Astrocyte (in vitro differentiated cells and primary cell): ENCODE results near the gene SLC35F1. TPM values are rescaled to one million over a fixed set of nuclear protein-coding genes. Genes with fewer than 3 reads are reported as not detected.

ENCODE experiments used
- DNase-seq: peaks from one replicate; pipeline ENCODE4 v3.0.0-alpha.2; 2010; ENCODE audit warnings: low read depth
- FAIRE-seq: peaks from 2 replicates; lab custom pipeline; 2011; peaks lifted over from hg19 to GRCh38; lab: Jason Lieb, UNC
- H2AFZ ChIP-seq: 2 replicates; pipeline ENCODE4 v1.6.0; 2012; ENCODE audit warnings: low read depth, low read length, inconsistent platforms
- H3K27ac ChIP-seq: 2 replicates; pipeline ENCODE4 v1.5.1; 2011; ENCODE audit warnings: low read depth, low read length, inconsistent platforms
- H3K27me3 ChIP-seq: 2 replicates; pipeline ENCODE4 v1.6.0; 2011; ENCODE audit warnings: low read length, inconsistent platforms; ENCODE audit not compliant: insufficient read depth
- H3K36me3 ChIP-seq: 2 replicates; pipeline ENCODE4 v1.5.1; 2011; ENCODE audit warnings: low read length, inconsistent platforms; ENCODE audit not compliant: insufficient read depth
- H3K4me1 ChIP-seq: 2 replicates; pipeline ENCODE4 v1.5.1; 2011; ENCODE audit warnings: low read length, inconsistent platforms; ENCODE audit not compliant: insufficient read depth
- H3K4me2 ChIP-seq: 2 replicates; pipeline ENCODE4 v1.6.0; 2012; ENCODE audit warnings: low read length, inconsistent platforms
- H3K4me3 ChIP-seq: 2 replicates; pipeline ENCODE4 v1.5.1; 2011; ENCODE audit warnings: low read depth, mild to moderate bottlenecking, low read length, inconsistent platforms; ENCODE audit not compliant: insufficient read depth
- H3K79me2 ChIP-seq: 2 replicates; pipeline ENCODE4 v1.6.0; 2012; ENCODE audit warnings: mild to moderate bottlenecking, low read length, inconsistent platforms; ENCODE audit not compliant: insufficient read depth
- H3K9ac ChIP-seq: 2 replicates; pipeline ENCODE4 v1.6.0; 2012; ENCODE audit warnings: mild to moderate bottlenecking, low read length, inconsistent platforms
- H3K9me3 ChIP-seq: 2 replicates; pipeline ENCODE4 v1.5.1; 2012; ENCODE audit warnings: low read depth, mild to moderate bottlenecking, low read length, inconsistent platforms; ENCODE audit not compliant: insufficient read depth
- H4K20me1 ChIP-seq: 2 replicates; pipeline ENCODE4 v1.6.0; 2012; ENCODE audit warnings: low read length, inconsistent platforms; ENCODE audit not compliant: insufficient read depth
- H3K27ac Mint-ChIP-seq: one replicate; pipeline ENCODE4 v1.8.0; 2021; ENCODE audit warnings: mild to moderate bottlenecking, mixed read lengths; ENCODE audit not compliant: unreplicated experiment
- H3K27me3 Mint-ChIP-seq: one replicate; pipeline ENCODE4 v1.8.0; 2021; ENCODE audit warnings: low read depth, mixed read lengths; ENCODE audit not compliant: unreplicated experiment
- H3K36me3 Mint-ChIP-seq: one replicate; pipeline ENCODE4 v1.8.0; 2021; ENCODE audit warnings: low read depth, mixed read lengths; ENCODE audit not compliant: unreplicated experiment
- H3K4me1 Mint-ChIP-seq: one replicate; pipeline ENCODE4 v1.8.0; 2021; ENCODE audit warnings: low read depth, mixed read lengths; ENCODE audit not compliant: unreplicated experiment
- H3K4me3 Mint-ChIP-seq: one replicate; pipeline ENCODE4 v1.8.0; 2021; ENCODE audit warnings: mild to moderate bottlenecking, moderate library complexity, mixed read lengths; ENCODE audit not compliant: unreplicated experiment
- H3K9me3 Mint-ChIP-seq: one replicate; pipeline ENCODE4 v1.8.0; 2021; ENCODE audit warnings: mild to moderate bottlenecking, mixed read lengths; ENCODE audit not compliant: unreplicated experiment
- CTCF ChIP-seq: IDR thresholded peaks from 2 replicates; pipeline ENCODE4 v1.5.1; 2011; ENCODE audit warnings: low read depth, mild to moderate bottlenecking, inconsistent platforms, low read length, moderate library complexity; ENCODE audit not compliant: insufficient read depth
- EZH2 ChIP-seq: IDR thresholded peaks from 2 replicates; pipeline ENCODE4 v1.6.1; 2012; ENCODE audit warnings: mild to moderate bottlenecking, low read length, inconsistent platforms; ENCODE audit not compliant: insufficient read depth
- total RNA-seq: library from RNA; stranded (reverse); gene quantifications from 2 replicates; pipeline ENCODE4 v1.2.1, GENCODE V29; 2021

SLC35F1 gene
- total RNA-seq, 1 donor from 2014 or later = 1.0 TPM

- no peaks in the 10 kb centered on the region for H3K79me2 ChIP-seq
- no peak overlapping the region for H3K9ac ChIP-seq
- no peaks in the 10 kb centered on the region for H3K36me3 ChIP-seq
- no peaks in the 10 kb centered on the region for H3K9me3 ChIP-seq
- no peak overlapping the region for H3K27ac ChIP-seq
- no peak overlapping the region for H3K4me3 ChIP-seq
- H3K4me2 ChIP-seq = no peak overlapping the region
- Mint-ChIP-seq H3K4me1 (peaks cover 8% of the 10 kb centered on the region), H3K9me3 (no peaks in the 10 kb centered on the region), H3K4me3 (no peak overlapping the region), H3K27ac (no peak overlapping the region), H3K36me3 (no peaks in the 10 kb centered on the region), H3K27me3 (no peaks in the 10 kb centered on the region)
- no peaks in the 10 kb centered on the region for H4K20me1 ChIP-seq
- FAIRE-seq (no peak), DNase-seq (no peak)
- no peaks in the 10 kb centered on the region for H3K27me3 ChIP-seq
- no peaks in the 10 kb centered on the region for H3K4me1 ChIP-seq
- TF ChIP-seq CTCF (no peak), EZH2 (no peak)
- no peak overlapping the region for H2AFZ ChIP-seq
Measured at GRCh38 chr6:118042855-118043254, 135.8 kb downstream of the SLC35F1 start.

DNA sequence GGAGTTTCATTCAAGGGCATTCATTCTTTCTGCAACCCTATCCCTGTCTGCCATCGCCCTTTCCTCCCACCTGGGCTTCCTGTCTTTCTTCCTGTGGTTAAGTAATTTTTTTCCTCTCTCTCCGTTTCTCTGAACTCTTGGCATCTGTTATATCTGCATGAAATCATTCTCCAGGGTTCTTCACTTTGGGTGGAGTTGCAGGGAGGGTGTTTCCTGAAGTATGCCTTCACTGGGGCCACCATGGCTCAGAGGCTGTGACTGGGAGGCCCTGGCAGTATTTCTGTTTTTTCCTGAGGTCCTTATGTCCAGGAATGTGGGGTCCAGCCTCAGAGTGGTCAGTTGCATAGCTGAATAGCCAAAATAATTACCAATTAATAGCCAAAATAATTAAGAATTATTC is 137.2 kb downstream of the SLC35F1 start:
- no peak overlapping the region for H3K9ac ChIP-seq
- H3K4me1 ChIP-seq = no peaks in the 10 kb centered on the region
- TF ChIP-seq CTCF (no peak), EZH2 (no peak)
- H3K9me3 ChIP-seq = no peaks in the 10 kb centered on the region
- Mint-ChIP-seq H3K4me3 (no peak overlapping the region), H3K27me3 (no peaks in the 10 kb centered on the region), H3K27ac (no peak overlapping the region), H3K36me3 (no peaks in the 10 kb centered on the region), H3K4me1 (peaks cover 8% of the 10 kb centered on the region), H3K9me3 (no peaks in the 10 kb centered on the region)
- FAIRE-seq (no peak), DNase-seq (no peak)
- H3K4me3 ChIP-seq = no peak overlapping the region
- H3K27ac ChIP-seq = no peak overlapping the region
- H3K27me3 ChIP-seq = no peaks in the 10 kb centered on the region
- H3K79me2 ChIP-seq = no peaks in the 10 kb centered on the region
- no peak overlapping the region for H2AFZ ChIP-seq
- H4K20me1 ChIP-seq = no peaks in the 10 kb centered on the region
- no peak overlapping the region for H3K4me2 ChIP-seq
- no peaks in the 10 kb centered on the region for H3K36me3 ChIP-seq

GRCh38 chr6:118054082-118054481 is 147.0 kb downstream of the SLC35F1 start:
- Mint-ChIP-seq H3K9me3 (no peaks in the 10 kb centered on the region), H3K36me3 (no peaks in the 10 kb centered on the region), H3K4me3 (no peak overlapping the region), H3K27ac (no peak overlapping the region), H3K4me1 (no peaks in the 10 kb centered on the region), H3K27me3 (no peaks in the 10 kb centered on the region)
- Histone ChIP-seq H3K27me3 (no peaks in the 10 kb centered on the region), H3K4me3 (no peak overlapping the region), H3K79me2 (no peaks in the 10 kb centered on the region), H4K20me1 (no peaks in the 10 kb centered on the region), H3K27ac (no peak overlapping the region), H3K36me3 (no peaks in the 10 kb centered on the region), H3K4me2 (no peak overlapping the region), H2AFZ (no peak overlapping the region), H3K9ac (no peak overlapping the region), H3K9me3 (no peaks in the 10 kb centered on the region), H3K4me1 (no peaks in the 10 kb centered on the region)
- FAIRE-seq (no peak), DNase-seq (no peak)
- no peak for TF ChIP-seq EZH2
- TF ChIP-seq CTCF = no peak
